C4-2B (cell line): Measurements from ENCODE around the gene PTPN2.

Experiments used
- H3K27ac ChIP-seq: fragments of 450-650 bp; 2 replicates; pipeline ENCODE4 v1.5.1; 2017
- CTCF ChIP-seq: fragments of 450-650 bp; conservative IDR thresholded peaks from 2 replicates; pipeline ENCODE4 v1.5.1; 2017; ENCODE audit warnings: mild to moderate bottlenecking
- ZFX ChIP-seq: fragments of 450-650 bp; IDR thresholded peaks from 2 replicates; pipeline ENCODE4 v1.6.1; 2017

The PTPN2 gene

GRCh38 chr18:12857215-12857905, 26.7 kb downstream of the PTPN2 start:
- no peak for TF ChIP-seq ZFX
- no peak for TF ChIP-seq CTCF
- no peak overlapping the region for H3K27ac ChIP-seq

- TF ChIP-seq ZFX (no peak), CTCF (no peak)
- no peak overlapping the region for H3K27ac ChIP-seq
Measured at GRCh38 chr18:12855916-12856315, 28.1 kb downstream of the PTPN2 start.

GRCh38 chr18:12852566-12853315, 31.3 kb downstream of the PTPN2 start:
- no peak overlapping the region for H3K27ac ChIP-seq
- TF ChIP-seq ZFX (no peak), CTCF (no peak)

GRCh38 chr18:12851716-12852115, 32.3 kb downstream of the PTPN2 start:
- TF ChIP-seq CTCF = no peak
- TF ChIP-seq ZFX = no peak
- no peak overlapping the region for H3K27ac ChIP-seq

GRCh38 chr18:12849548-12849947, 34.5 kb downstream of the PTPN2 start:
- no peak overlapping the region for H3K27ac ChIP-seq
- no peak for TF ChIP-seq CTCF
- TF ChIP-seq ZFX = no peak

- no peak overlapping the region for H3K27ac ChIP-seq
- TF ChIP-seq CTCF = no peak
- no peak for TF ChIP-seq ZFX
Measured at GRCh38 chr18:12848405-12848804, 35.6 kb downstream of the PTPN2 start.

- TF ChIP-seq ZFX (no peak), CTCF (no peak)
- no peak overlapping the region for H3K27ac ChIP-seq
Measured at GRCh38 chr18:12844391-12844790, 39.6 kb downstream of the PTPN2 start.
